CD4-positive, alpha-beta T cell (primary cell): ENCODE results near the gene SMIM44. TPM values are rescaled to one million over a fixed set of nuclear protein-coding genes. Genes with fewer than 3 reads are reported as not detected.

Experiments
- ATAC-seq: fragments of 200-7000 bp; cut with Tn5 transposase; one replicate; pipeline ENCODE4 v1.10.0; 2022; ENCODE audit warnings: mild to moderate bottlenecking; ENCODE audit not compliant: poor library complexity
- CTCF ChIA-PET: fragments of 350-600 bp; sonication (Branson Sonifier 250); formaldehyde crosslinking; loops from one replicate; lab custom pipeline; 2021; ENCODE audit warnings: antibody characterized with exemption, inconsistent platforms; lab: Charles Lee
- POLR2A ChIA-PET: fragments of 350-600 bp; sonication (Branson Sonifier 250); formaldehyde crosslinking; loops from one replicate; lab custom pipeline; 2021; ENCODE audit warnings: antibody characterized with exemption, inconsistent platforms; lab: Charles Lee
- DNase-seq, 14 experiments: peaks; one replicate each; pipeline ENCODE4 v3.0.0-alpha.2; 2013 to 2020; ENCODE audit warnings: mixed read lengths in 2 of 14
- H3K27ac ChIP-seq, 2 donors: one replicate each; pipeline versions ENCODE4 v1.5.1 to v1.7.0; 2013; ENCODE audit warnings: low read length in 2 of 2, low read depth in 1 of 2, mild to moderate bottlenecking in 1 of 2
- H3K27me3 ChIP-seq, 2 experiments: 1 replicate in 1 of 2; 2 replicates in 1 of 2; pipeline versions ENCODE4 v1.6.1 to v1.7.0; 2013; ENCODE audit warnings: low read length in 2 of 2, control low read depth in 1 of 2, mild to moderate bottlenecking in 1 of 2, moderate library complexity in 1 of 2; ENCODE audit not compliant: insufficient read depth in 2 of 2, control insufficient read depth in 1 of 2
- H3K36me3 ChIP-seq: one replicate; pipeline ENCODE4 v1.6.1; 2013; ENCODE audit warnings: low read length, control low read depth; ENCODE audit not compliant: insufficient read depth
- H3K4me1 ChIP-seq: one replicate; pipeline ENCODE4 v1.6.1; 2013; ENCODE audit warnings: low read length, control low read depth; ENCODE audit not compliant: insufficient read depth
- H3K4me3 ChIP-seq: one replicate; pipeline ENCODE4 v1.5.1; 2013; ENCODE audit warnings: mild to moderate bottlenecking, low read length, moderate library complexity
- H3K9me3 ChIP-seq, 2 experiments: 1 replicate in 1 of 2; 2 replicates in 1 of 2; pipeline versions ENCODE4 v1.6.1 to v1.7.0; 2013; ENCODE audit warnings: low read length in 2 of 2, mild to moderate bottlenecking in 2 of 2, control low read depth in 1 of 2, moderate library complexity in 1 of 2; ENCODE audit not compliant: control insufficient read depth in 1 of 2, insufficient read depth in 1 of 2
- H3K27ac Mint-ChIP-seq: one replicate; pipeline ENCODE4 v1.8.0; 2020; ENCODE audit warnings: mixed read lengths
- H3K27me3 Mint-ChIP-seq: one replicate; pipeline ENCODE4 v1.8.0; 2021; ENCODE audit warnings: mixed read lengths
- H3K36me3 Mint-ChIP-seq: one replicate; pipeline ENCODE4 v1.8.0; 2021; ENCODE audit warnings: low read depth, mixed read lengths
- H3K4me1 Mint-ChIP-seq: one replicate; pipeline ENCODE4 v1.8.0; 2021; ENCODE audit warnings: low read depth, mixed read lengths
- H3K4me3 Mint-ChIP-seq: one replicate; pipeline ENCODE4 v1.8.0; 2020; ENCODE audit warnings: mild to moderate bottlenecking, mixed read lengths
- H3K9me3 Mint-ChIP-seq: one replicate; pipeline ENCODE4 v1.8.0; 2020; ENCODE audit warnings: mixed read lengths
- CTCF ChIP-seq: fragments of 200-600 bp; IDR thresholded peaks from one replicate; pipeline ENCODE4 v1.8.0; 2022; ENCODE audit warnings: antibody characterized with exemption, mild to moderate bottlenecking
- intact Hi-C, 2 experiments: fragments of 100-400 bp; cut with DNase I in 1 of 2; cut with micrococcal nuclease in 1 of 2; formaldehyde crosslinking; loops; one replicate each; pipeline versions ENCODE4 v1.15.1 to v1.9.0; 2023 to 2025; cut with DNase I, micrococcal nuclease
- total RNA-seq, 174 experiments: library from RNA in 2 of 174; stranded (reverse) in 2 of 174; gene quantifications; one replicate each; pipeline ENCODE4 v1.2.3 and lab custom pipeline; 2021 to 2026

SMIM44 gene
- total RNA-seq, 2 experiments from 2014 or later = not detected

GRCh38 chr19:3504735-3505134 is 21.5 kb upstream of the SMIM44 start:
- ATAC-seq (no peak), DNase-seq (no peak)
- H3K27ac ChIP-seq = no peak overlapping the region
- intact Hi-C loops = loop anchor here (5.0 to 10.0 kb wide), 5 partner anchors 43 to 450 kb away; partner anchors contain the start of genes HMG20B (in 1 of the 2) and TLE5 (in 1 of the 2)
- no peak overlapping the region for H3K4me3 ChIP-seq
- peak overlapping the region; percentile 95 for H3K27ac Mint-ChIP-seq
- H3K9me3 Mint-ChIP-seq = no peaks in the 10 kb centered on the region
- H3K36me3 Mint-ChIP-seq = peaks cover 30% of the 10 kb centered on the region
- H3K4me1 ChIP-seq = peaks cover 56% of the 10 kb centered on the region
- no peaks in the 10 kb centered on the region for H3K9me3 ChIP-seq
- ChIA-PET CTCF (interaction anchor here (0.6 to 0.7 kb wide), 3 partner anchors 10 to 195 kb away, joined by 3 read pairs; partner anchors contain the start of gene PIP5K1C), POLR2A (no interaction called here)
- H3K27me3 ChIP-seq = no peaks in the 10 kb centered on the region
- peak overlapping the region; percentile 67 for H3K4me3 Mint-ChIP-seq
- peaks cover 15% of the 10 kb centered on the region for H3K36me3 ChIP-seq
- peaks cover 46% of the 10 kb centered on the region for H3K4me1 Mint-ChIP-seq
- no peak for TF ChIP-seq CTCF
- no peaks in the 10 kb centered on the region for H3K27me3 Mint-ChIP-seq

GRCh38 chr19:3503036-3503572 is 19.9 kb upstream of the SMIM44 start:
- Mint-ChIP-seq H3K9me3 (no peaks in the 10 kb centered on the region), H3K36me3 (peaks cover 20% of the 10 kb centered on the region), H3K4me1 (peaks cover 38% of the 10 kb centered on the region), H3K4me3 (peak overlapping the region; percentile 4), H3K27ac (no peak overlapping the region), H3K27me3 (no peaks in the 10 kb centered on the region)
- H3K36me3 ChIP-seq = peaks cover 3% of the 10 kb centered on the region
- H3K4me1 ChIP-seq = peaks cover 55% of the 10 kb centered on the region
- H3K9me3 ChIP-seq = no peaks in the 10 kb centered on the region
- H3K27ac ChIP-seq = no peak overlapping the region
- no peaks in the 10 kb centered on the region for H3K27me3 ChIP-seq
- DNase-seq = no peak
- CTCF ChIA-PET = no interaction called here
- TF ChIP-seq CTCF = no peak
- POLR2A ChIA-PET = no interaction called here
- ATAC-seq = no peak
- no peak overlapping the region for H3K4me3 ChIP-seq
- intact Hi-C loops = loop anchor here (5.0 to 10.0 kb wide), 3 partner anchors 71 to 448 kb away; partner anchors contain the start of gene TLE5 (in 1 of the 2)

GRCh38 chr19:3501780-3502179 is 18.5 kb upstream of the SMIM44 start:
- intact Hi-C loops = loop anchor here (5.0 to 10.0 kb wide), 3 partner anchors 69 to 447 kb away; partner anchors contain the start of gene TLE5 (in 1 of the 2)
- H3K27me3 Mint-ChIP-seq = no peaks in the 10 kb centered on the region

More at GRCh38 chr19:3501780-3502179, 18.5 kb upstream of the SMIM44 start:
- Histone ChIP-seq H3K4me1 (peaks cover 45% of the 10 kb centered on the region), H3K9me3 (no peaks in the 10 kb centered on the region), H3K27me3 (no peaks in the 10 kb centered on the region), H3K4me3 (no peak overlapping the region), H3K36me3 (peaks cover 3% of the 10 kb centered on the region), H3K27ac (no peak overlapping the region)
- peaks cover 37% of the 10 kb centered on the region for H3K4me1 Mint-ChIP-seq
- no peaks in the 10 kb centered on the region for H3K9me3 Mint-ChIP-seq
- DNase-seq = no peak
- CTCF ChIA-PET = no interaction called here
- no peak overlapping the region for H3K27ac Mint-ChIP-seq
- ATAC-seq = no peak
- H3K36me3 Mint-ChIP-seq = peaks cover 21% of the 10 kb centered on the region
- no peak overlapping the region for H3K4me3 Mint-ChIP-seq
- POLR2A ChIA-PET = interaction anchor here (0.6 to 1.4 kb wide), 3 partner anchors 43 to 317 kb away, joined by 3 to 5 read pairs (median 3); no protein-coding TSS in a partner anchor
- no peak for TF ChIP-seq CTCF
